HEK293 (cell line): ENCODE results near the gene MC1R.
"Not testable (repeated sequence)": the region's sequence is repeated elsewhere in the genome, so short reads cannot be mapped to it uniquely, and the experiment has no call there.

Experiments used
- MYNN ChIP-seq: fragments of 450-650 bp; formaldehyde crosslinking; IDR thresholded peaks from 2 replicates; pipeline ENCODE4 v1.5.1; 2016; ENCODE audit warnings: missing biosample characterization, missing genetic modification characterization, borderline replicate concordance
- TRIM28 ChIP-seq: IDR thresholded peaks from 2 replicates; pipeline ENCODE4 v1.6.1; 2011; ENCODE audit warnings: low read length, control low read depth, borderline replicate concordance
- ZNF24 ChIP-seq: fragments of 450-650 bp; formaldehyde crosslinking; IDR thresholded peaks from 2 replicates; pipeline ENCODE4 v1.5.1; 2016; ENCODE audit warnings: missing biosample characterization, missing genetic modification characterization
- ZNF560 ChIP-seq: fragments of 450-650 bp; formaldehyde crosslinking; IDR thresholded peaks from 2 replicates; pipeline ENCODE4 v1.5.1; 2017; ENCODE audit warnings: missing biosample characterization, missing genetic modification characterization, borderline replicate concordance
- ZNF776 ChIP-seq: fragments of 450-650 bp; formaldehyde crosslinking; IDR thresholded peaks from 2 replicates; pipeline ENCODE4 v1.5.0; 2017; ENCODE audit warnings: missing biosample characterization, missing genetic modification characterization, borderline replicate concordance
- TF ChIP-seq, protein P1 (sequence below): fragments of 450-650 bp; formaldehyde crosslinking; IDR thresholded peaks from 2 replicates; pipeline ENCODE4 v1.5.1; 2016; ENCODE audit warnings: missing biosample characterization, missing genetic modification characterization
- TF ChIP-seq, protein P2 (sequence below): fragments of 450-650 bp; formaldehyde crosslinking; IDR thresholded peaks from 2 replicates; pipeline ENCODE4 v1.5.1; 2016; ENCODE audit warnings: missing biosample characterization, missing genetic modification characterization

DNA sequence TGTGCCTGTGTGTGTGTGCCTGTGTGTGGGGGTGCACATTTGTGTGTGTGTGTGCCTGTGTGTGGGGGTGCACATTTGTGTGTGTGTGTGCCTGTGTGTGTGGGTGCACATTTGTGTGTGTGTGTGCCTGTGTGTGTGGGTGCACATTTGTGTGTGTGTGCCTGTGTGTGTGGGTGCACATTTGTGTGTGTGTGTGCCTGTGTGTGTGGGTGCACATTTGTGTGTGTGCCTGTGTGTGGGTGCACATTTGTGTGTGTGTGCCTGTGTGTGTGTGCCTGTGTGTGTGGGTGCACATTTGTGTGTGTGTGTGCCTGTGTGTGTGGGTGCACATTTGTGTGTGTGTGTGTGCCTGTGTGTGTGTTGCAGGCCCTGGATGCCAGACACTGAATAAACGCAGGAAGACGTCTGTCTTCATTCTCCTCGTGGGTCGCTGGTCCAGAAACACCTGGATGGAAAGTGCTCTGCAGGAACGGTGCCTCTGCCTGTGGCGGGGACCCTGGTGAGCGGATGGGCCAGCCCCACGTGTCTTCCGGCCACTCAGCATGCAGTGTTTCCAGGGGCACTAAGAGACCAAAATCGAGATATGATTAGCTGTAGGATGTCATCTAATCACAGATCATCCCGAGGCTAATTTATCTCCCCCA lies 3.9 kb upstream of the MC1R start:
- TF ChIP-seq, protein P1, sequence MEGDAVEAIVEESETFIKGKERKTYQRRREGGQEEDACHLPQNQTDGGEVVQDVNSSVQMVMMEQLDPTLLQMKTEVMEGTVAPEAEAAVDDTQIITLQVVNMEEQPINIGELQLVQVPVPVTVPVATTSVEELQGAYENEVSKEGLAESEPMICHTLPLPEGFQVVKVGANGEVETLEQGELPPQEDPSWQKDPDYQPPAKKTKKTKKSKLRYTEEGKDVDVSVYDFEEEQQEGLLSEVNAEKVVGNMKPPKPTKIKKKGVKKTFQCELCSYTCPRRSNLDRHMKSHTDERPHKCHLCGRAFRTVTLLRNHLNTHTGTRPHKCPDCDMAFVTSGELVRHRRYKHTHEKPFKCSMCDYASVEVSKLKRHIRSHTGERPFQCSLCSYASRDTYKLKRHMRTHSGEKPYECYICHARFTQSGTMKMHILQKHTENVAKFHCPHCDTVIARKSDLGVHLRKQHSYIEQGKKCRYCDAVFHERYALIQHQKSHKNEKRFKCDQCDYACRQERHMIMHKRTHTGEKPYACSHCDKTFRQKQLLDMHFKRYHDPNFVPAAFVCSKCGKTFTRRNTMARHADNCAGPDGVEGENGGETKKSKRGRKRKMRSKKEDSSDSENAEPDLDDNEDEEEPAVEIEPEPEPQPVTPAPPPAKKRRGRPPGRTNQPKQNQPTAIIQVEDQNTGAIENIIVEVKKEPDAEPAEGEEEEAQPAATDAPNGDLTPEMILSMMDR (tag by site-specific recombination) = not testable (repeated sequence)
- not testable (repeated sequence) for TF ChIP-seq TRIM28; ZNF776 (tag by site-specific recombination); ZNF24 (tag by site-specific recombination); MYNN (tag by site-specific recombination); ZNF560 (tag by site-specific recombination)
- TF ChIP-seq, protein P2, sequence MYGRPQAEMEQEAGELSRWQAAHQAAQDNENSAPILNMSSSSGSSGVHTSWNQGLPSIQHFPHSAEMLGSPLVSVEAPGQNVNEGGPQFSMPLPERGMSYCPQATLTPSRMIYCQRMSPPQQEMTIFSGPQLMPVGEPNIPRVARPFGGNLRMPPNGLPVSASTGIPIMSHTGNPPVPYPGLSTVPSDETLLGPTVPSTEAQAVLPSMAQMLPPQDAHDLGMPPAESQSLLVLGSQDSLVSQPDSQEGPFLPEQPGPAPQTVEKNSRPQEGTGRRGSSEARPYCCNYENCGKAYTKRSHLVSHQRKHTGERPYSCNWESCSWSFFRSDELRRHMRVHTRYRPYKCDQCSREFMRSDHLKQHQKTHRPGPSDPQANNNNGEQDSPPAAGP (tag by site-specific recombination) = not testable (repeated sequence)
